Keratinocyte (primary cell): ENCODE measurements around the gene CD27. TPM values are rescaled to one million over a fixed set of nuclear protein-coding genes. Genes with fewer than 3 reads are reported as not detected.
A peak's percentile ranks its signal among the peaks of the same experiment; 100 is the strongest.
"Not testable (repeated sequence)": the region's sequence is repeated elsewhere in the genome, so short reads cannot be mapped to it uniquely, and the experiment has no call there.

Experiments used
- DNase-seq: peaks from one replicate; pipeline ENCODE4 v3.0.0-alpha.2; 2011; ENCODE audit warnings: low read depth, missing footprints, low spot score
- FAIRE-seq: peaks from 2 replicates; lab custom pipeline; 2011; peaks lifted over from hg19 to GRCh38; lab: Jason Lieb, UNC
- H2AFZ ChIP-seq: 2 replicates; pipeline ENCODE4 v1.6.0; 2012; ENCODE audit warnings: low read length, control low read depth, inconsistent platforms; ENCODE audit not compliant: control insufficient read depth
- H3K27ac ChIP-seq: 2 replicates; pipeline ENCODE4 v1.5.1; 2011; ENCODE audit warnings: low read length; ENCODE audit not compliant: control insufficient read depth, insufficient read depth
- H3K27me3 ChIP-seq: 3 replicates; pipeline ENCODE4 v1.6.0; 2011; ENCODE audit warnings: low read length; ENCODE audit not compliant: control insufficient read depth, insufficient read depth; ENCODE audit errors: extremely low read depth
- H3K36me3 ChIP-seq, 2 experiments: 2 replicates in 1 of 2; 3 replicates in 1 of 2; pipeline ENCODE4 v1.5.1; 2011; ENCODE audit warnings: low read length in 2 of 2, mild to moderate bottlenecking in 1 of 2; ENCODE audit not compliant: control insufficient read depth in 2 of 2, insufficient read depth in 2 of 2; ENCODE audit errors: extremely low read depth in 1 of 2
- H3K4me1 ChIP-seq: 3 replicates; pipeline ENCODE4 v1.5.1; 2011; ENCODE audit warnings: low read length; ENCODE audit not compliant: control insufficient read depth, insufficient read depth; ENCODE audit errors: extremely low read depth
- H3K4me2 ChIP-seq: 3 replicates; pipeline ENCODE4 v1.6.0; 2011; ENCODE audit warnings: low read depth, low read length; ENCODE audit not compliant: control insufficient read depth, insufficient read depth; ENCODE audit errors: extremely low read depth
- H3K4me3 ChIP-seq, 3 experiments: fragments of 200-600 bp in 1 of 3; sonication (generic) in 1 of 3; 2 replicates in 2 of 3; 3 replicates in 1 of 3; pipeline ENCODE4 v1.5.1; 2011 to 2016; ENCODE audit warnings: low read length in 3 of 3, mild to moderate bottlenecking in 3 of 3, control low read depth in 2 of 3, inconsistent platforms in 1 of 3, low read depth in 1 of 3, mixed read lengths in 1 of 3, mixed run types in 1 of 3, moderate library complexity in 1 of 3; ENCODE audit not compliant: control insufficient read depth in 2 of 3, insufficient read depth in 2 of 3; ENCODE audit errors: extremely low read depth in 1 of 3
- H3K79me2 ChIP-seq: 2 replicates; pipeline ENCODE4 v1.6.0; 2012; ENCODE audit warnings: low read length; ENCODE audit not compliant: control insufficient read depth, insufficient read depth
- H3K9ac ChIP-seq: 3 replicates; pipeline ENCODE4 v1.6.0; 2011; ENCODE audit warnings: low read length; ENCODE audit not compliant: control insufficient read depth, insufficient read depth; ENCODE audit errors: extremely low read depth
- H3K9me1 ChIP-seq: 3 replicates; pipeline ENCODE4 v1.6.0; 2011; ENCODE audit warnings: low read length; ENCODE audit not compliant: control insufficient read depth, insufficient read depth; ENCODE audit errors: extremely low read depth
- H3K9me3 ChIP-seq: 2 replicates; pipeline ENCODE4 v1.5.1; 2012; ENCODE audit warnings: low read depth, low read length; ENCODE audit not compliant: control insufficient read depth
- H4K20me1 ChIP-seq: 3 replicates; pipeline ENCODE4 v1.6.0; 2011; ENCODE audit warnings: low read length; ENCODE audit not compliant: control insufficient read depth, insufficient read depth; ENCODE audit errors: extremely low read depth
- EZH2 ChIP-seq: IDR thresholded peaks from one replicate; pipeline ENCODE4 v1.6.1; 2012; ENCODE audit warnings: inconsistent platforms, mild to moderate bottlenecking, low read length, moderate library complexity
- dilution Hi-C: fragments of 300-500 bp; cut with MboI; formaldehyde crosslinking; loops from one replicate; pipeline ENCODE4 v1.7.0; 2020; ENCODE audit warnings: low sequenced_read_pairs; ENCODE audit not compliant: extremely low pct_ligation_motif_present
- polyA plus RNA-seq, 5 experiments: library from polyadenylated mRNA; depleted of rRNA in 3 of 5; stranded (reverse) in 3 of 5; stranded (forward) in 1 of 5; unstranded in 1 of 5; fragments of >200 nt; gene quantifications; 1 replicate in 1 of 5; 2 replicates in 3 of 5; 3 replicates in 1 of 5; pipeline versions ENCODE4 v1.2.1 to v1.2.3, GENCODE V29; 2011 to 2012; ENCODE audit warnings: missing spikeins in 2 of 5, low read depth in 1 of 5, low replicate concordance in 1 of 5
- TF ChIP-seq, protein P1 (sequence below), 3 experiments: IDR thresholded peaks in 1 of 3; conservative IDR thresholded peaks in 1 of 3; optimal IDR thresholded peaks in 1 of 3; 2 replicates in 2 of 3; 3 replicates in 1 of 3; pipeline versions ENCODE3 to v1.5.1; 2011; ENCODE audit warnings: low read length in 3 of 3, mild to moderate bottlenecking in 3 of 3, moderate library complexity in 2 of 3, control low read depth in 1 of 3, inconsistent platforms in 1 of 3; ENCODE audit not compliant: insufficient read depth in 2 of 3; ENCODE audit errors: extremely low read depth in 1 of 3

CD27 gene
- polyA plus RNA-seq, 1 donor (not counting 4 experiments of a cell fraction or from before 2014, with no cell fraction given), result not detected

GRCh38 chr12:6467571-6468282 lies 23.0 kb downstream of the CD27 start:
- H3K27me3 ChIP-seq, H4K20me1 ChIP-seq, H3K9me3 ChIP-seq, H3K79me2 ChIP-seq, H3K27ac ChIP-seq, H2AFZ ChIP-seq, DNase-seq, H3K9ac ChIP-seq, H3K36me3 ChIP-seq, FAIRE-seq, dilution Hi-C loops, H3K9me1 ChIP-seq, H3K4me3 ChIP-seq, H3K4me2 ChIP-seq: not testable (repeated sequence)
- H3K4me1 ChIP-seq, result peaks cover 22% of the 10 kb centered on the region

DNA sequence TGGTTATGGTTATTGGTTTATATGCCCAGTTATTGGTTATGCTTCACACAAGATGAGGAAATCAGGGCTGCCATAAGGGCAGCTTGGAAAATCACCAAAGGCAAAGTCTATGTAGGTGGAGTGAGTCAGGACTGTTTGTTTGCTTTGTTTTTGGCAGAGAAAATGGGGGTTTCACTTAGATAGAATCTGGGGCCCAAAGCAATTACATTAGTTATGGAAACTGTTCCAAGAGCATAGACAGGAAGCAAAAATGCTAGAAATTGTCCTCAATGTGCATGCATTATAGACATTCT lies 23.5 kb downstream of the CD27 start:
- TF ChIP-seq, protein P1, sequence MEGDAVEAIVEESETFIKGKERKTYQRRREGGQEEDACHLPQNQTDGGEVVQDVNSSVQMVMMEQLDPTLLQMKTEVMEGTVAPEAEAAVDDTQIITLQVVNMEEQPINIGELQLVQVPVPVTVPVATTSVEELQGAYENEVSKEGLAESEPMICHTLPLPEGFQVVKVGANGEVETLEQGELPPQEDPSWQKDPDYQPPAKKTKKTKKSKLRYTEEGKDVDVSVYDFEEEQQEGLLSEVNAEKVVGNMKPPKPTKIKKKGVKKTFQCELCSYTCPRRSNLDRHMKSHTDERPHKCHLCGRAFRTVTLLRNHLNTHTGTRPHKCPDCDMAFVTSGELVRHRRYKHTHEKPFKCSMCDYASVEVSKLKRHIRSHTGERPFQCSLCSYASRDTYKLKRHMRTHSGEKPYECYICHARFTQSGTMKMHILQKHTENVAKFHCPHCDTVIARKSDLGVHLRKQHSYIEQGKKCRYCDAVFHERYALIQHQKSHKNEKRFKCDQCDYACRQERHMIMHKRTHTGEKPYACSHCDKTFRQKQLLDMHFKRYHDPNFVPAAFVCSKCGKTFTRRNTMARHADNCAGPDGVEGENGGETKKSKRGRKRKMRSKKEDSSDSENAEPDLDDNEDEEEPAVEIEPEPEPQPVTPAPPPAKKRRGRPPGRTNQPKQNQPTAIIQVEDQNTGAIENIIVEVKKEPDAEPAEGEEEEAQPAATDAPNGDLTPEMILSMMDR (optimal IDR thresholded peaks at IDR 0.05 in 1 of 3, IDR thresholded peaks at IDR 0.05 in 1 of 3, conservative IDR thresholded peaks at IDR 0.05 in 1 of 3; ENCODE audit: extremely low read depth in 1 of 3, insufficient read depth in 2 of 3, low read length in 3 of 3), result no peak
- no peak for TF ChIP-seq EZH2

DNA sequence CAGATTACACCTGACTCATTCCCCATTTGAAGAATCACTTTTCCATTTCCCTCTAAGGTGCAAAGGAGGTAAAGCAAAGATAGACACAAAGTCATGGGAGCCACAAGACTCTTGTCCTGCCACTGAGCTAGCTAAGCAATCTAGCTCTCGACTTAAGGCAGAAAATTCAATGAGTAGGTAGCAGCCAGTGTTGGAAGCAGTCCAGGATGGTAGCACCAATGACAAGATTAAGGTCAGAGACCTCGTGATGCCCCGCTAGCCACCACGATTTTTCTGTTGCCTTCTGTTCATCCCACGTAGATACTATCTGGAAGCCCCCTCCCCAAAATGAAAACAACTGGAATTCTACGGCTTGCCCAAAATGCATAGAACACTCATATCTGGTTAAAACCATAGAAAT lies 24.3 kb downstream of the CD27 start:
- H3K9me1 ChIP-seq, result no peaks in the 10 kb centered on the region
- H3K36me3 ChIP-seq, result peaks cover 4 to 6% of the 10 kb centered on the region in 2 experiments
- H3K4me2 ChIP-seq, result peak overlapping the region; percentile 91
- no peak overlapping the region for H3K27ac ChIP-seq
- no peaks in the 10 kb centered on the region for H3K9me3 ChIP-seq
- H3K4me3 ChIP-seq, result no peak overlapping the region
- no peak overlapping the region for H3K9ac ChIP-seq
- peaks cover 22% of the 10 kb centered on the region for H3K4me1 ChIP-seq
- H2AFZ ChIP-seq, result no peak overlapping the region
- H4K20me1 ChIP-seq, result no peaks in the 10 kb centered on the region
- DNase-seq, result no peak
- H3K79me2 ChIP-seq, result peaks cover 3% of the 10 kb centered on the region
- FAIRE-seq, result no peak
- H3K27me3 ChIP-seq, result no peaks in the 10 kb centered on the region
- TF ChIP-seq, protein P1 (optimal IDR thresholded peaks at IDR 0.05 in 1 of 3, IDR thresholded peaks at IDR 0.05 in 1 of 3, conservative IDR thresholded peaks at IDR 0.05 in 1 of 3; ENCODE audit: extremely low read depth in 1 of 3, insufficient read depth in 2 of 3, low read length in 3 of 3), result no peak
- TF ChIP-seq EZH2, result no peak
- dilution Hi-C loops, result no loop called here

More for the DNA sequence above, 23.5 kb downstream of the CD27 start:
- no peak for DNase-seq
- Histone ChIP-seq H2AFZ (no peak overlapping the region), H3K4me2 (no peak overlapping the region), H3K9ac (no peak overlapping the region), H3K36me3 (peaks cover 6% of the 10 kb centered on the region in 2 experiments), H3K9me1 (no peaks in the 10 kb centered on the region), H3K4me3 (no peak overlapping the region), H3K9me3 (no peaks in the 10 kb centered on the region), H3K79me2 (peaks cover 3% of the 10 kb centered on the region), H4K20me1 (no peaks in the 10 kb centered on the region), H3K4me1 (peaks cover 22% of the 10 kb centered on the region), H3K27ac (no peak overlapping the region), H3K27me3 (no peaks in the 10 kb centered on the region)
- FAIRE-seq, result no peak
- dilution Hi-C loops, result no loop called here
